Brain microvascular endothelial cell (primary cell): ENCODE data around the gene SKAP2.
A peak's percentile ranks its signal among the peaks of the same experiment; 100 is the strongest.

ENCODE experiments used
- DNase-seq: peaks from one replicate; pipeline ENCODE4 v3.0.0-alpha.2; 2020
- H3K27ac ChIP-seq: fragments of 250-450 bp; sonication (Bioruptor Pico); 2 replicates; pipeline ENCODE4 v1.5.1; 2020; ENCODE audit warnings: mild to moderate bottlenecking, moderate library complexity
- H3K27me3 ChIP-seq: fragments of 250-450 bp; sonication (Bioruptor Pico); replicated peaks from 2 replicates; pipeline ENCODE4 v1.5.1; 2020; ENCODE audit warnings: mild to moderate bottlenecking
- H3K36me3 ChIP-seq: fragments of 250-450 bp; sonication (Bioruptor Pico); replicated peaks from 2 replicates; pipeline ENCODE4 v1.5.1; 2020; ENCODE audit warnings: mild to moderate bottlenecking
- H3K4me3 ChIP-seq: 2 replicates; pipeline ENCODE4 v1.5.1; 2011; ENCODE audit warnings: low read depth, mild to moderate bottlenecking, control low read depth, low read length, moderate library complexity
- in situ Hi-C: cut with HindIII; loops from 2 replicates; pipeline ENCODE4 v1.10.0; 2017; ENCODE audit warnings: low sequenced_read_pairs, low pct_ligation_motif_present
- TF ChIP-seq, protein P1 (sequence below): IDR thresholded peaks from 2 replicates; pipeline ENCODE4 v1.5.1; 2011; ENCODE audit warnings: low read depth, mild to moderate bottlenecking, moderate library complexity, low read length, control low read depth, inconsistent platforms; ENCODE audit errors: missing control alignments

SKAP2 gene

DNA sequence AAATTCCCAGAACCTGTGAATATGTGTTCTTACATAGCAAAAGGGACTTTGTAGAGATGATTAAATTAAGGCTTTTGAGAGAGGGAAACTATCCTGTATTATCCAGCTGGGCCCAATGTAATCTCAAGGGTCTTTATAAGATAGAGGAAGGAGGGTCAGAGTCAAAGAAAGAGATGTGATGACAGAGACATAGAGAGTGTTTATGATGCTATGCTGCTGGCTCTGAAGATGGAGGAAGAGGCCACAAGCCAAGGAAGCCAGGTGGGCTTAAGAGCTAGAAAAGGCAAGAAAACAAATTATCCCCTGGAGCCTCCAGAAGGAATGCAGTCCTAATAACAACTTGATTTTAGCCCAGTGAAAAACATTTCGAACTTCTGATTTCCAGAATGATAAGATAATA lies 15.3 kb upstream of the SKAP2 start:
- Histone ChIP-seq H3K4me3 (no peak overlapping the region), H3K27ac (no peak overlapping the region), H3K27me3 (no peaks in the 10 kb centered on the region), H3K36me3 (no peaks in the 10 kb centered on the region)
- no peak for DNase-seq
- in situ Hi-C loops, result no loop called here
- TF ChIP-seq, protein P1, sequence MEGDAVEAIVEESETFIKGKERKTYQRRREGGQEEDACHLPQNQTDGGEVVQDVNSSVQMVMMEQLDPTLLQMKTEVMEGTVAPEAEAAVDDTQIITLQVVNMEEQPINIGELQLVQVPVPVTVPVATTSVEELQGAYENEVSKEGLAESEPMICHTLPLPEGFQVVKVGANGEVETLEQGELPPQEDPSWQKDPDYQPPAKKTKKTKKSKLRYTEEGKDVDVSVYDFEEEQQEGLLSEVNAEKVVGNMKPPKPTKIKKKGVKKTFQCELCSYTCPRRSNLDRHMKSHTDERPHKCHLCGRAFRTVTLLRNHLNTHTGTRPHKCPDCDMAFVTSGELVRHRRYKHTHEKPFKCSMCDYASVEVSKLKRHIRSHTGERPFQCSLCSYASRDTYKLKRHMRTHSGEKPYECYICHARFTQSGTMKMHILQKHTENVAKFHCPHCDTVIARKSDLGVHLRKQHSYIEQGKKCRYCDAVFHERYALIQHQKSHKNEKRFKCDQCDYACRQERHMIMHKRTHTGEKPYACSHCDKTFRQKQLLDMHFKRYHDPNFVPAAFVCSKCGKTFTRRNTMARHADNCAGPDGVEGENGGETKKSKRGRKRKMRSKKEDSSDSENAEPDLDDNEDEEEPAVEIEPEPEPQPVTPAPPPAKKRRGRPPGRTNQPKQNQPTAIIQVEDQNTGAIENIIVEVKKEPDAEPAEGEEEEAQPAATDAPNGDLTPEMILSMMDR, result no peak

DNA sequence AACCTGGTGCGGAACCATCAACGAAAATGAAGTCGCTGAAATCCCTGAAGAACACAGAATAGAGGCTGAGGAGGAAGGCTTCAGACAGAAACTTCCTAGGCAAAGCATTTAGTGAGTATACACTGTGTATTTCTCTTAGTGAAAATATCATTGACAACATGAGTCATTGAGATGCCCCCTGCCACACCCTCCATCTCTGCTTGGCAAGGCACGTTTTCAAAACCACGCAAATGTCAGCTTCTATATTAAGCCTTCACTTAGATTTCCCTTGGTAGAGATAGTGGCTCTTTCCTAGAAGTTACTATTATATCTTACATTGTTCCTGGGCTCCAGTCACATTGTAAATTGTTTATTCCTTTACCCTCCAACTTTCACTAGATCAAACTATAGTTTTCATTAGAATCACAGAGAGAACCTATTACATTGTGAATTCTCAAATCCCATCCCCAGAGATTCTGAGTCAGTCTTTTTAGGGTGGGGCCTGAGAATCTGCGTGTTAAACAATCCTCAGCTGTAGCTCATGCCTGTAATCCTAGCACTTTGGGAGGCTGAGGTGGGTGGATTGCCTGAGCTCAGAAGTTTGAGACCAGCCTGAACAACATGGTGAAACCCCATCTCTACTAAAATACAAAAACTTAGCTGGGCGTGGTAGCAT lies 4.6 kb upstream of the SKAP2 start:
- Histone ChIP-seq H3K36me3 (no peaks in the 10 kb centered on the region), H3K27ac (no peak overlapping the region), H3K27me3 (no peaks in the 10 kb centered on the region), H3K4me3 (no peak overlapping the region)
- DNase-seq, result no peak
- TF ChIP-seq, protein P1, result no peak
- in situ Hi-C loops, result no loop called here

DNA sequence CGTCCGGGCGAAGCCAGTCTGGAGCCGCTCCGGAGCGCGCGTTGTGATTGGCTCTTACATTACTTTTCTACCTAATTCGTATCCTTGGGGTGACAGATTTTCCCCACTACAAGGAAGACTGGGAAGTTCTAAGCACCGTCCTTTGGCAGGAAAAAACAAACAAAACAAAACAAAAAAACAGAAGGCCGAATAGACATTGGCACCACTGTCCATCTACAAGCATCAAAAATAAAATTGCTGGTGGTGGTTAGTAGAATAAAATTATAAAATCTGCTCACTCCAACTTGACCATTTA lies 651 bp upstream of the SKAP2 start:
- H3K4me3 ChIP-seq, result peak overlapping the region; percentile 75
- peak overlapping the region; percentile 41 for H3K27ac ChIP-seq
- H3K36me3 ChIP-seq, result no peaks in the 10 kb centered on the region
- TF ChIP-seq, protein P1, result no peak
- DNase-seq, result no peak
- H3K27me3 ChIP-seq, result peaks cover 4% of the 10 kb centered on the region
- in situ Hi-C loops, result no loop called here

DNA sequence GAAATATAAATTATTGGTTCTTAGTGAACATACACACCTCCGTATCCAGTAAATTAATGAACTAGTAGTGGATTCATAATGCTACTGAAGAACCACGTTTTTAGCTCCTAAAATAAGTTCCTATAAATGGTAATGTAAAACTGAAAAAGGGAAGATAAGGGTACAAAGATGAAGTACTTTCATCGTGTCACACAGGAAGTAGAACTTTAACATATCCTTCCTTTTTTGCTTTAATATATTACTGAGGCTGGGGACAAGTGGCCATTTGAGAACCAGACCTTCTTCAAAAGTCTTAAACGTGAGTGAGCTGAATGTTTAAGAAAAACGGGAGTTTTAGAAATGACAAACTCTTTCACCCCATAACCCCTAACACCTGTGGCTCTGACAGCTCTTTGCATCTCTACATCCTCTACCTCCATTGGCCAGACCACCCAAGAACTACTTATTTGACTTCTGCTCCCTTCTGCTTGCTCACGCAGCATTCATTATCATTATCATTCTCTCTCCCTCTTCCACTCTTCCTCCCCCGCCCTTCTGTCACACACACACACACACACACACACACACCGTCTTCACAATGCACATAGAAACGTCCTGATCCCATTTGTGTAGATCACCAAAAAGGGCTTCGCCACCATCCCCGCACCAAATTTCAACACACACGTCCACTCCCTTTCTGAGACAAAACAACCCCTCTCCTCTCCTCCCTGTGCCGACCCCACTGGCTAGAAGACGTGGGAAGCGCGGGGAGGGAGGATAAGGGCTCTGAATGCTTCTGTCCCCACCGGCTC lies 677 bp downstream of the SKAP2 start:
- Histone ChIP-seq H3K27me3 (peaks cover 4% of the 10 kb centered on the region), H3K4me3 (peak overlapping the region; percentile 75), H3K36me3 (no peaks in the 10 kb centered on the region), H3K27ac (no peak overlapping the region)
- in situ Hi-C loops, result no loop called here
- TF ChIP-seq, protein P1, result no peak
- peak; percentile 6 for DNase-seq

GRCh38 chr7:26862834-26863233 lies 1.6 kb downstream of the SKAP2 start:
- DNase-seq, result no peak
- H3K27me3 ChIP-seq, result peaks cover 11% of the 10 kb centered on the region
- H3K4me3 ChIP-seq, result no peak overlapping the region
- in situ Hi-C loops, result no loop called here
- H3K36me3 ChIP-seq, result no peaks in the 10 kb centered on the region
- no peak overlapping the region for H3K27ac ChIP-seq
- TF ChIP-seq, protein P1, result no peak

GRCh38 chr7:26861050-26861449 lies 3.3 kb downstream of the SKAP2 start:
- in situ Hi-C loops, result no loop called here
- TF ChIP-seq, protein P1, result no peak
- H3K27ac ChIP-seq, result no peak overlapping the region

More at GRCh38 chr7:26861050-26861449, 3.3 kb downstream of the SKAP2 start:
- Histone ChIP-seq H3K27me3 (peaks cover 17% of the 10 kb centered on the region), H3K4me3 (no peak overlapping the region), H3K36me3 (no peaks in the 10 kb centered on the region)
- no peak for DNase-seq
